ENCODE results near the gene KIAA1328.

DNA sequence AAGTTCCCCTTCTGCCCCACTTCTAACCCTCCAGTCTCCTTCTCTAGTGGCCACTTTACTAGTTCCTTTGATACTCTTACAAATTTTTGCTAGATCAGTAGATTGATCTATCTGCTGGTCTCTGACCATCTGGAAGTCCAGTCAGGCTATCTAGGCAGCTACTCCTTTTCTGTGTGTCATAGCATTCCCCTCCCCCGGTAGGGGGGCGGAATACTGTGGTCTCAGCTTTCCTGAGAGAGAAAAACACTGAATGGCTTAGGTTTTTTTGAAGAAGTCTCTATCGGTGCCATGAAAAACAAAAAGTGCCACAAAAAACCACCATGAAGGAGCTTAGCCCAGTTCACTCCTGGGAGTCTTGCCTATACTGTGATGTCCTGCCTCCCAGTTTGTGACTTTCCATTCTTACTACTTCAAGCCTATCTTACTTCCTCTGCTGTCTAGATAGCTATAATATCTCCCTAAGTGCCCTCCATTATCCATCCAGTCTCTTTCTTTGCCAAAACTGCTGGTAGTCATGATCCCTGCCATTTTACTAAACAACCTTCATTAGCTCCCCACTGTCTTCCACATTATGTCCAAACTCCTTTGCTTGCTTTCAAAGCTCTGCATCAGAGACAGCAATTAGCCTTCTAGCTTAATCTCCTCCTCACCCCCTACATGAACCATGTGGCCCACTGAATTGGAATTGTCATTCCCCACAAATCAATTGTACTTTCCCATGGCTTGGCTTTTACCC is 30.0 kb upstream of the KIAA1328 start:
- no peak for TF ChIP-seq POLR2A (IDR thresholded peaks at IDR 0.05)
- TF ChIP-seq, protein P1, sequence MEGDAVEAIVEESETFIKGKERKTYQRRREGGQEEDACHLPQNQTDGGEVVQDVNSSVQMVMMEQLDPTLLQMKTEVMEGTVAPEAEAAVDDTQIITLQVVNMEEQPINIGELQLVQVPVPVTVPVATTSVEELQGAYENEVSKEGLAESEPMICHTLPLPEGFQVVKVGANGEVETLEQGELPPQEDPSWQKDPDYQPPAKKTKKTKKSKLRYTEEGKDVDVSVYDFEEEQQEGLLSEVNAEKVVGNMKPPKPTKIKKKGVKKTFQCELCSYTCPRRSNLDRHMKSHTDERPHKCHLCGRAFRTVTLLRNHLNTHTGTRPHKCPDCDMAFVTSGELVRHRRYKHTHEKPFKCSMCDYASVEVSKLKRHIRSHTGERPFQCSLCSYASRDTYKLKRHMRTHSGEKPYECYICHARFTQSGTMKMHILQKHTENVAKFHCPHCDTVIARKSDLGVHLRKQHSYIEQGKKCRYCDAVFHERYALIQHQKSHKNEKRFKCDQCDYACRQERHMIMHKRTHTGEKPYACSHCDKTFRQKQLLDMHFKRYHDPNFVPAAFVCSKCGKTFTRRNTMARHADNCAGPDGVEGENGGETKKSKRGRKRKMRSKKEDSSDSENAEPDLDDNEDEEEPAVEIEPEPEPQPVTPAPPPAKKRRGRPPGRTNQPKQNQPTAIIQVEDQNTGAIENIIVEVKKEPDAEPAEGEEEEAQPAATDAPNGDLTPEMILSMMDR (IDR thresholded peaks at IDR 0.05) = no peak
